Measurements from ENCODE around the gene CCDC73.
"Not testable (repeated sequence)": the region's sequence is repeated elsewhere in the genome, so short reads cannot be mapped to it uniquely, and the experiment has no call there.

Gene CCDC73
- 0 to 0.26 reads per million in 2 donors for total RNA-seq

DNA sequence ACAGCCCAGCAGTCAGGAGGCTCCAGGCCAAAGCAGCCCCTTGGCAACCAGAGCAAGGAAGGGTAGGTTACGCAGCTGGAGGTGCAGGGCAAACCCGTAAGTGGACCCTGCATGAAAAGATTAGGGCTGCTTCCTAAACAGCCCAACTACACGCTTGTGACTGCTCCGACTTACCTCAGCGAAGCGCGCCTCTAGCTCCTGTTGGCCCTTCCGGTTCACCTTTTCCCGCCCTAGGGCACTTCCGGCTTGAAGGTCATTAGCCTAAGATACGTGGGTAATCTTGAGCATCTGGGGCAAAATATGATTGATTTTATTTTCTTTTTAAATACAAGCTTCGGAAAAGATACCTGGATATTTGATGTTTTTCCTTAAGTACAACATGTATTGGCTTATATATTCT, at the start of gene CCDC73:
Gene CCDC73 (minus strand): TSS at position 224 of the 400 bp plus-strand sequence. CDS start 34,419 bp downstream, outside the sequence.
- no peak for DNase-seq

DNA sequence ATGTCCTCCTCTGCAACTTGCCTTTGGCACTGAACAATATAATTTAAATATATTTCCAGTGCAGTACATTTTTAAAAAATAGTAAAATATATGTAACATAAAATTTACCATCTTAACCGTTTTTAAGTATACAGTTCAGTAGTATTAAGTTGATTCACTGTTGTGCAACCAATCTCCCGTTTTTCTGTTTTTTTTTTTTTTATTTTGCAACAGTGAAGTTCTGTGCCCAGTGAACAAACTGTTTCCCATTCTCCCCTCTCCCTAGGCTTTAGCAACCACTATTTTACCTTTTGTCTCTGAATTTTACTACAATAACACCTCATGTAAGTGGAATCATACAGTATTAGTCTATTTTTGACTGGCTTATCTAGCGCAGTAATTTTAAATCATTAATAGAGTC, 49.1 kb upstream of the CCDC73 start:
- DNase-seq, result no peak

DNA sequence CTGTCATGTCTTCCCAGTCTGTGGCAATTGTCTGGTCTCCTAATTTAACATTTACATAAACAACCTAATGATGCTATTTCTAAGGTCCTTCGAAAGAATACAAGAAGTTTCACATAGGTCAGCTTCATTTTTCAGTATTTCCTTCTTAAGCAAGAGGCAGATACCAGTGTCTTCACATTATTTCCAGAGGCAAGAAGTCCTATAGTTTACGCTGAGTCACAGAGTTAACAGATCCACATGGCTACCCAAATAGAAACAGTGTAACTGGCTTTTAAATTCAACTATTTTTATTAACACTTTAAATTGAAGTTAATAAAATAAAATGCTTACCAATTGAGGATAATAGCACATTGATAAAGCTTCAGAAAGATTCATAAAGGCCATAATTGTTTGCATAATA, 46.1 kb upstream of the CCDC73 start:
- DNase-seq, result no peak

DNA sequence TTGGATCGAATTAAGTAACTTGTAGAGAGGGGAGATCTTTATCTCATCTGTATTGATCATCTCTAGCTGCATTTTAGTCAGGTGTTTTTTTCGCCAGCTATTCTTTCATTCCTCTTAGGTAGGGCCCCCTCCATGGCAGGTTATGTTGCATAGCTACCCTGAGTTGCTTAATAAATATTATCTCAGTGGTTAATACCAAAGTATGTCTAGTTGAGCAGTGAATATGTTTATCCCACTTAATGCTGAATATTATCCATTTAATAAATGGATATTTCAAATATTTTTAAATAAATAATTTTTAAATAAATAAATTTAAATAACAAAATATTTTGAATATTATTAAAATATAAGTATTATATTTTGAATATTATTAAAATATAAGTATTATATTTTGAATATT, 44.8 kb upstream of the CCDC73 start:
- DNase-seq, result no peak

DNA sequence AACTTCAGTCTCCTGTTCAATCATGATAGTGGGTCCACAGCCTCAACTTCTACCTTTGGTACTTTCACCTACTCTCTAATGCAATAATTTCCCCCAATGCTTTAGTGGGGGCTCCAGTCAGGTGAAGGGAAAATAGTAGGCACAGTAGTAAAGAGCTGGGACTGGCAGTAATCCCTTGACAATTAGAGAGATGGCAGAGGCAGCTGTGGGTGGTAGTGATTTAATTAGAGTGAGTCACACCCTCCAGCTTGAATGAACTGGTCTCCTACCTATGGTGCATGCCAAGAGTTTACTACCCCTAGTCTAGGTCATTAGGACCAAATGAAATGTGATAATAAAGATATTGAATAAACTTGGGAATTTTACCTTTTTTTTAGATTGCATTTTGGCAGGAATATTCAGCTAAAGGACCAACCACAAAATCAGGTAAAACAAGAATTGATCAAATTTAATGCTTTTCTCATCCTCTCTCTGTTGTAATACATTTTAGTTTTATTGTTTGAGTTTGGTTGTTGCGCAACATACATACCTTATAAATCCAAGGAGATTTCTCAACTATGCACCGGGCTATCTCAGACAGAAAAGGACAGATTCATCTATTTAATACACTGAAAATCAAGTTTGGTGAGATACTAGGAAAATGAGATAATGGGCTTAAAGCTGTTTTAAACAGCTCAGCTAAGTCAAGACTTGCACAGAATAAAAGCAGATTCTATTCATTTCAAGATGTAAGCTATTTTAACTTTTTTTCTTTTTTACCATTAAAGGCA, 44.2 kb upstream of the CCDC73 start:
- no peak for DNase-seq

DNA sequence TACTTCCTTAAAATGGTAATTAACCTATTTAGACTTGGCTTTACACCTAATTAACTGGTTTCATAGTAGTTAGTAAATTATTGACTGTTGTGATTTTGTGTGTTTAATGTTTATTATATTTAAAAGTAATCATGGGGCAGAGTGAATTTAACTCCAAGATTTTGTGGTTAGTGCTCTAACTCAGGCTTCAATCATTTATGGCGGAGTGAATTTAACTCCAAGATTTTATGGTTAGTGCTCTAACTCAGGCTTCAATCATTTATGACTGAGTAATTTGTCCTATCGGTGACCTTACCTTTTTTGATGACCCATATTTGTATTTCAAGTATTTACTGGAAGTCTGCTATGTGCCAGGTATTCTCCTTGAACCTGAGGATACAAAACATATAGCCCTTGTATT, 42.5 kb upstream of the CCDC73 start:
- no peak for DNase-seq

DNA sequence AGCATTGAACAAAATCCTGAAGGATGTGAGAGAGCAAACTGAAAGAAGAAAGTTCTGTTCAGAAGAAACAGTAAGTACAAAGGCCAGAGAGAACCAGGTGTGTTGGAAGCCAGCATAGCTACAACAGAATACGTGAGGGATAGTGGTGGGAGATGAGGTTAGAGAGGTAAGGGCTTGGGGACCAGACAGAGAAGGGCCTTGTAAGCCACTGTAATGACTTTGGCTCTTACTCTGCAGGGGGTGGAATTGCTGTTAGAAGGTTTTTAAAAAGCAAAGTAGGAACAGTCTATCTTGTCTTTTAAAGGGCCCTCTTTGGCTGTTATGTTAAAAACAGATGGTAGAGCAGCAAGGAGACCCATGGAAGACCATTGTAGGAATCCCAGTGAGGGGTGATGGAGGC, 39.5 kb upstream of the CCDC73 start:
- DNase-seq, result no peak

DNA sequence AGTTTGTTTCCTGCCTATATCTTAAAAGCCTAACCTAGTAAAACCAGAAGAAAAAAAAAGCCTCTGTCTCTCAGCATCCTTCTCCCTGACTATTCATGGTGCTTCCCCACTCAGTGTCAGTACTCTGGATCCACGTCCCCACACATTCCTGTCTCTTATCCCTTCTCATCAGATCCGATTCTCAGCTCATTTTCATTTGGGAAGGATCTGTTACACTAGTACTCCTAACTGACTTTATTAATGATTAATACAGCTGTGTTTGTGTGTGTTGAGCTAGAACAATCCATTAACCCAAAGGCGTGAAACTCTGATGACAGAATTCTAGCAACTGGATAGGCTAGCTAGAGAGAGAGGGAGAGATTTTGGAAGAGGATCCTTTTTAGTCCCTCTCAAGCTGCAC, 36.8 kb upstream of the CCDC73 start:
- DNase-seq, result no peak

DNA sequence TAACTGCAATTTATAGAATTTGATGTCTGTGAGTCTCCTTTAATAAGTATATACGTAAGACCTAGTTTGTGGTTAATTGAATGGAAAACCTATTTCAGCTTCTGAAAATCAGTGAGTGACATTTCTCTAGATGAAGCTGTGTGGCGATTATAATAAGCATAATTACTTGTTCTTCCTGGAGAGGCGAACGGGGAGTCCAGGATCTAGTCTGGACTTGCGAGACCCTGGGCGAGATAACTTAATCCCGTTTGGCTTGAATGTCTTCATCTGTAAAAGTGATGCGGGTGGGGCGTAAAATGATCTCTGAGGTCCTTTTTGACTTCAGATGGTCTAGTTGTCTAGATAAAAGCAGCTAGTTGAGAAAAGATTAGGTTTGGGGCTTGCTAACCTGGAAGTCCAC, 36.3 kb upstream of the CCDC73 start:
- DNase-seq, result no peak

DNA sequence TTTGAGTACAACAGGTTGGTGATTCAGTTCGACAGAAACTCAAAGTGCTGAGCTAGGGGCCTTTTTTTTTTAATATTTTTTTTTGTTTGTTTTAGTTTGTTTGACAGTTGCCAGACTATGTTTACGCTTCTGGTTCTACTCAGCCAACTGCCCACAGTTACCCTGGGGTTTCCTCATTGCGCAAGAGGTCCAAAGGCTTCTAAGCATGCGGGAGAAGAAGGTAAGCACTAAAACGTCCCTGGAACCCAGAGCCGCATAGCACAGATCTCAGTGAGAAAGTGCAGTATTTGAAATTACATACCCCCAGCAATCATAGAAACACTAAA, 35.9 kb upstream of the CCDC73 start:
- no peak for DNase-seq

DNA sequence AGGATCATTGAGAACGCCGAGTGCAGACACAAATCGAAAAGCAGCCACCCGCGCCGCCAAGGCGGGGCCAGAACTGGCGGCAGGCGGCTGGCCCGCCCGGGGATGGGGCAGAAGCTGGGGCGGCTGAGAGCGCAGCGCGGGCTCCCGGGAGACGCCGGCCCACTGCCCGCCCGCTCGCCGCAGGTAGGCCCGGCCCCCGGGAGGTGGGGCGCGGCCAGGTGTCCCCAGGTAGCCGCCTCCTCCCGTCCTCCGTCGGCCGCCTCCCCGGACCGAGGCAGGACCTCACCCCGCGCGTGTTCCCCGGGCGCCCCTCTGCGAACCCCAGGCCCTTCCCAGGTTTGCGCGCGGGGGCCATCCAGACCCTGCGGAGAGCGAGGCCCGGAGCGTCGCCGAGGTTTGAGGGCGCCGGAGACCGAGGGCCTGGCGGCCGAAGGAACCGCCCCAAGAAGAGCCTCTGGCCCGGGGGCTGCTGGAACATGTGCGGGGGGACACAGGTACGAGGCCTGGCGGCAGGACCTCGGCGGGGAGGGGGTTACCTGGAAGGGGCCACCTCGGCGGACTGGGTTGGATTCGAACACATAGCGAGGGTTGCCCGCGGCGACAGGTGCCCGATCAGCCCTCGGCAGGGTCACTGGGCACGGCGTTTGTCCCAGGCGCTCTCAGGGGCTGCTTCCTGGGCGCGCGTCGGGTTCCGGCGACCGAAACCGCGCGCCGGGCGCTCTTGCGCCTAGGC, 35.4 kb upstream of the CCDC73 start, which contains the start of gene PRRG4:
Gene PRRG4 (plus strand): TSS at position 248 of the 733 bp plus-strand sequence. CDS start 603 bp downstream, outside the sequence.
- no peak for DNase-seq

DNA sequence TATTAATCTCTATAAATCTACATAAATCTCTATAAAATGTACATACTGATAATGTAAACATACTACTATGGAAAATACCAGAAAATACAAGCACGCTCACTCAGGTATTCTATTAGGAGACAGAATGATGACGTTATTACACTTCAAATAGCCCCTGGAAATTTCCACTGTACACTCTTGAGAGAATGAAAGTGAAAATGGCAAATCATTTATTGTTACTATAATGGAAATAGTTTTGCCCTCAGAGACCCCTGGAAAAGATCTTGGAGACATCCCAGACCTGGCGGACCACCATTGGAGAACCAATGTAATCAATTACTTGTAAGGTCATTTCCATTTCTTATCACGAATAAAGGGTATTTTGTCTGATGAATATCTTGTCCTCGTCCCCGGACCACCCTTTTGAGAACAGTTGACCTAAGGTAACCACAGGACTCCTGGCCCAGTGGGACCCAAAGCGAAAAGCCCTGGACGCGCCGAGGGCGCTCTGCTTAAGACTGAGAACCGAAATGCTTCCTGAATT, 34.8 kb upstream of the CCDC73 start:
- DNase-seq, result no peak

DNA sequence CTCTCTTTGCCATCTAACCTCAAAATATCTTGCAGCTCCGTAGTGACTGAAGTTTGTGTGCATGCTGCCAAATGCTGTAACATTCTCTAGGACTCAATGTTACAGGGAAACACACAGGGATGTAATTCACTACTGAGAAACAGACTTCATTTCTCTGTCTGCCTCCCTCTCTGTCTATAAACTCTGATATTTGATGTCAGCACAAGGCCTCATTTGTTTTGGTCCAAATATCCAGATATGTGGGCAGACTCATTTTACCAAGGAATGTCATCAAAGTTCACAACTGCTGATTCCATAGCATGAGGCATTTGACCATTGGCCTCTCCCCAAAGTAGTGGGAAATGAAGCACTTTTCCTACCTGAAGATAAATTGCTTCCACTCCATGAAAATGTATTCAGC, 32.8 kb upstream of the CCDC73 start:
- no peak for DNase-seq

DNA sequence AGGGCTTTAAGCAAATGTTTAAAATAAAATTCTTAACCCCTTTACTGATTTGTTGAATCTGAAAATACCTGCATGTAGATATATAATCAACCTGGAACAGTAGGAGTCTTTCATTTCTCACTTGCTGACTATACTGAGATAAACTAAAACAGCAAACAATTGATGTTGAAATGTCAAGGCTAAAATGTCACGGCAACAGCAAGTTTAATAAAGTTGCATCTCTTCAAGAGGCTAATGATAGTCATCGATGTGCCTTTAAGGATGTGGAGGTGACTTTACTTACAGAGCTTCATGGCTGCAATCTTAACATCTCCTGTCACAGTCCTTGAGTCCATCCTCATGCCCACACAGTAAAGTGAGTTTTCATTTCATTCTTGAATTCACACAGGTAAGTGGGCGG, 31.7 kb upstream of the CCDC73 start:
- no peak for DNase-seq

DNA sequence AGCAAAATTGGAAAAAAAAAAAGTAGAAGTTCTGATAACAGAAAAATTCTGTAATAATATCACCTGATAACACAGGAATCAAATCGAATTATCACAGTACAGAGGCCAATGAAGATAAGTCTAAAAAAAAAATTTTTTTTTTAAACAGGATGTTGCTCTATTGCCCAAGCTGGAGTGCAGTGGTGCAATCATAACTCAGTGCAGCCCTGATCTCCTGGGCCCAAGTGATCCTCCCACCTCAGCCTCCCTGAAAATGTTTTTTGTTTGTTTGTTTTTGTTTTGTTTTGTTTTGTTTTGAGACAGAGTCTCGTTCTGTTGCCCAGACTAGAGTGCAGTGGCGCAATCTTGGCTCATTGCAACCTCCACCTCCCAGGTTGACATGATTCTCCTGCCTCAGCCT, 29.2 kb upstream of the CCDC73 start:
- DNase-seq, result not testable (repeated sequence)

DNA sequence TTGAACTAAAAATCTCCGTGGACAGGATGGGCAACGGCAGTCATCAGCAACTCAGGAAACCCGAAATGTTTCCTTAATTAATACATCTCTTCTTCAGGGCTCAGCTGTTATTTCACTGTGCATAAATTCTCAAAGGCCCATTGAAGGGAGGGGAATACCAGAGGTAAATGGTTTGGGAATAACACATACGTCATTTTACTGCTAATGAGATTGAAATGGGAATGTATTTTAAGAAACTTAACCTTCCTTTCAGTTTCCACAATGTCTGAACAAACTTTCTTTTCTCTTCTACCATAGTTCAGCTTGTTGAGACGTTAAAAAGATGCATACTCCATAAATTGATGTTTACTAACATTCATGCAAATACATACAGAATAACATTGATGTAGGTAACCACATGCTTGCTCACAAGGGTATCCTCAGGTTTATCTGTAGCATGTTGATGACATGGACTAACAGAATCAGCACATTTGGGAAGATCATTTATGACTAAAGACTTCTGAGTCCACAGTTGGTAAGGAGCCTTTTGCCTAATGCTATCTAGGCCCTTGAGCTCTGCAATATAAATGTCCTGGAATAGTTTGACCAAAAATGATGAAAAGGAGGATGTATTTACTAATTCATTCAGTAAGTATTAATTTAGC, 27.6 kb upstream of the CCDC73 start:
- no peak for DNase-seq

DNA sequence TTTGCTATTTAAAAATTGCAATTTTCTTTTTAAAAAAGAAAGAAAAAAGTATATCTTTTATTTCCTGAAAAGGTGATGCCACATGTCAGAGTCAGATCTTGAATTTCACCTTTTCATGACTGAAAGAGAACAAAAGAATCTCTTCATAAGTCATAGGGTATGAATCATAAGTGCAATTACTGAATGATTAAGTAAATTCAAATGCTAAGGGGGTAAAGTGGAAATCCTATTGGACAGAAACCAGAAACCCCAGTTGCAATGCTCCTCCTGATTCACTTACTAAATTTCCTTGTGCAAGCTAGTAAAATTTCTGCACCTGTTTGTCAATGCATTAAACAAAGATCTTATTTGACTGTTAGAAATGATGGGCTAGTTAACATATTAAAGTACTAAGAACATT, 27.1 kb upstream of the CCDC73 start:
- no peak for DNase-seq

DNA sequence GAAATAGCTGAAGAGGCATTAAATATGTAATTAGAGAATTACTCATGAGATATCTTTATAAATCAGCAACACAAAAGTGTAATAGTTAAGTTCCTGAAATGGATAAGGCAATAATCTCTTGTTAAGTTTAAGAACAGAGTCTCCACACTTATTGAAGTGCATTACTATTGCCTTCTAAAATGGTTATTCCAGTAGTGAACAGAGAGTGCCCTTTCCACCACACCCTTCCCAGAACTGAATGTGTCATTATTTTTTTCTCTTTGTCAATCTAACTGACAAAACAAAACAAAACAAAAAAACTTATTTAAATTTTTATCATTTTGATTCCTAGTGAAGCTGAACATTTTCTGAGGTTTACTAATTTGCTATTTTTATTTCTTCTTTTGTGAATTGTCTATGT, 26.0 kb upstream of the CCDC73 start:
- no peak for DNase-seq

DNA sequence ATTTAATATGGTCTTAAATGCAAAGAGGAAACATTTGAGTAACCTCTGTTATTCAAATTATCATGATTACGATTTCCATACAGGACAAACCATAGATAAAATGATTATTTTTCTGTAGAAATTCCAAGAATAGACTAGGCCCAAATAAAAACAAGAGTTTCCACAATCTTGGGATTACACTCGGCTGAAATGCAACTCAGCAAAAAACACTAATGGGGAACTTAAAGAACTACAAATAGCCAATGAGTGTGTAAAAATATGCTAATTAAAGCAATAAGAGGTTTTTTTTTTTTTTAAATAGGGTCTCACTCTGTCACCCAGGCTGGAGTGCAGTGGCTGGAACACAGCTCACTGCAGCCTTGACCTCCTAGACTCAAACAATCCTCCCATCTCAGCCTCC, 24.7 kb upstream of the CCDC73 start:
- DNase-seq, result no peak

DNA sequence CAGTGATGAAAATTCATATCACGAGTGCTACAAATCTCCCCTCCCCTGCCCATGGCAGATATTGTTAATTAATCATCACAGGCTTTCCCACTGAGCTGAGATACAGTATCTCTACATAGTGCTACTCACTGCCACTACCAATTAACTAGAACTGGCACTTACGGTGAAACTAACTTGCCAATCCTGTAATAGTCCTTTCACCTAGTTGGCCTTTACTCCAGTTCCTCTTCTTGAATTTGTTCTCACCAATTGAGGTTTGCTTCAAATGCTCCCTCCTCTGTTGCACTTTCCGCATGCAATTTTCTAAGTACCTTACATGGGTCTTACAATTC, 23.4 kb upstream of the CCDC73 start:
- no peak for DNase-seq

DNA sequence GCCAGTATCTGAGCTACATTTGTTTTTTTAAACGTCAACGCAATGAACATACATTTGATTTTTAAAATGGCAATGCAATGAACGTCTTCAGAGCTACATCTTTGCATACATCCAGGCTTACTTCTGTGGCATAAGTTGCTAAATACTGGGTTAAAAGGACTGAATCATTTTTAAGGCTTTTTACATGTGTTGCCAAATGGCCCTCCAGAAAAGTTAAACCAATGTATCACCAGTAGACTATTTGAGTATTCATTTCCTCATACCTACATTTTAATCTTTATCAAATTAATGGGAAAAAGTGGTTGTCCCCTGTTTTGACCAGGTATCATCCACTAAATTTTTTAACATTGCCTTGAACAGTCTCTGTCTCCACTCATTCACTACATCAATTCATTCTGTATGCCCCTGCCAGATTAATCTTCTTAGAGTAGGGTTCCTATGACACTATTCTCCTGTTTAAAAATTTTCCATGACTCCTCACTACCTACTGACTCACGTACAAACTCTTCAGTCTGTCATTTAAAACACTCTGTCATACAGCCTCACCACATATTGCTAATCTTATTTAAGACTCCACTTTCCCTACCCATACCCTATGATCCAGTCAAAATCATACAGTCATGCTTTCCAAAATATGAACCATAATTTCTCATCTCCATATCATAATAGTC, 22.9 kb upstream of the CCDC73 start:
- DNase-seq, result no peak

DNA sequence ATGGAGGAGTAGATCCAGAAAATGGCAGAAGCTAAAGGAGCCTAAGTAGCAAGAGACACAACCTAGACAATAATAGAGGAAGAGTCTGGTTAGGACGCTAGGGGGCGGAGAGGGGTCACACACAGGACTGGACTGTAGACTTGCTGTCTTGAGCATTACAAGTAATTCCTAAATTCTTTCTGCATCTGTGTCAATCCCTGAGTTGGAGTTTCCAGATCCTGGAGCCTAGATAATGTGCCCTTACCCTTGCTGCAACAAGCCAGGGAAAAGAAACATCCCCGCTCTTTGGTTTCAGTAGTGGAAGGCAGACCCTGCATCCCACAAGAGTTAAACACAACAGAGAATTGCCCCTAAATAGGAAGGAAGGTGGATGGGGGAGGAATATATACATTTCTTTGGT, 14.9 kb upstream of the CCDC73 start:
- DNase-seq, result no peak

DNA sequence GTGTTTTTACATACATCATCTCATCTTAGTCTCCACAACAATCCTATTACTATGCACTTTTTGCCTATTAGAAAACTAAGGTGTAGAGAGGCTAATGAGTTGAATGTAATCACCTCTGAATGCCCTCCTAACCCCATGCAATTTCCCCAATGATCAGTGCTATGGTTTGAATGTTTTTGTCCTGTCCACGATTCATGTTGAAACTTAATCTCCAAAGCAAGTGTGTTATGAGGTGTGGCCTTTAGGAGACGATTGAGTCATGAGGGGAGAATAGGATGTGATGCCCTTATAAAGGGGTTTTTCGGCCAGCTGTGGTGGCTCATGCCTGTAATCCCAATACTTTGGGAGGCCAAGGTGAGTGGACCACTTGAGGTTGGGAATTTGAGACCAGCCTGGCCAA, 2.0 kb upstream of the CCDC73 start:
- DNase-seq, result no peak

All from activated gamma-delta T cell (primary cell).